SK-MEL-5 (cell line): ENCODE results near the gene TAS2R31. TPM values are rescaled to one million over a fixed set of nuclear protein-coding genes. Genes with fewer than 3 reads are reported as not detected.
"Not testable (repeated sequence)": the region's sequence is repeated elsewhere in the genome, so short reads cannot be mapped to it uniquely, and the experiment has no call there.

ENCODE experiments used
- DNase-seq: peaks from one replicate; pipeline ENCODE4 v3.0.0-alpha.2; 2016; ENCODE audit warnings: low read depth, low spot score
- in situ Hi-C: cut with HindIII; loops from 2 replicates; pipeline ENCODE4 v1.10.0; 2016; ENCODE audit warnings: low sequenced_read_pairs, high pct_unique_total_duplicates, low pct_unique_long_range_greater_than_20kb
- polyA plus RNA-seq, 2 experiments: library from polyadenylated mRNA; depleted of rRNA; stranded (reverse); fragments of >200 nt; gene quantifications; 2 replicates each; pipeline ENCODE4 v1.2.3, GENCODE V29; 2015
- total RNA-seq: library from RNA; depleted of rRNA; stranded (reverse); fragments of >200 nt; shearing (Covaris generic); gene quantifications from 2 replicates; pipeline ENCODE4 v1.2.3, GENCODE V29; 2014; rRNA removed

Gene TAS2R31
- 0.98 and 1.7 TPM in 2 replicates for total RNA-seq
- polyA plus RNA-seq (2015; cell fraction: cytosol; rRNA removed), result 0.15 and 0.18 TPM in 2 replicates
- polyA plus RNA-seq (2015; cell fraction: nucleus; rRNA removed), result 1.8 and 5.9 TPM in 2 replicates

- DNase-seq, result no peak
- in situ Hi-C loops, result no loop called here
Measured at GRCh38 chr12:11031307-11031706, at the start of gene TAS2R31. TSS of gene TAS2R31 (minus strand) at chr12:11031407. CDS start at chr12:11031335, 72 bp downstream.

GRCh38 chr12:11078246-11078645 lies 47.0 kb upstream of the TAS2R31 start:
- in situ Hi-C loops, result no loop called here

DNA sequence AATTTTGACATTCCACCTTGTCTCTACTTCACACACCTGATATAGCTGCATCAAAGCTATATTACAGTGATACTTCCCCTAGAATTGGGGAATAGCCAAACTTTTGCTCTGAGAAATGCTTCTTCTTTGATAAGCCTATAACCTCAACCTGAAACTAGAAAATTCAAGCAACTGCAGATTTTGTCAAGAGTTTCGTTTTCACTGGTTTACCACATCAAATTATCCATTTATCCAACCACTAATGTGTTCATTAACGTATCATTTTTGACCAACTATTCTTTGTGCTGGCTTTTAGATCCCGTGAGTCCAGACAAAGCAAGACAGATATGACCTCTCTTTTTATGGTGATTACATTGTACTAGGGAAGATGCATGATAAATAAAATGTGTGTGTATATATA lies 44.4 kb upstream of the TAS2R31 start:
- no peak for DNase-seq
- in situ Hi-C loops, result no loop called here

More at GRCh38 chr12:11078246-11078645, 47.0 kb upstream of the TAS2R31 start:
- no peak for DNase-seq

DNA sequence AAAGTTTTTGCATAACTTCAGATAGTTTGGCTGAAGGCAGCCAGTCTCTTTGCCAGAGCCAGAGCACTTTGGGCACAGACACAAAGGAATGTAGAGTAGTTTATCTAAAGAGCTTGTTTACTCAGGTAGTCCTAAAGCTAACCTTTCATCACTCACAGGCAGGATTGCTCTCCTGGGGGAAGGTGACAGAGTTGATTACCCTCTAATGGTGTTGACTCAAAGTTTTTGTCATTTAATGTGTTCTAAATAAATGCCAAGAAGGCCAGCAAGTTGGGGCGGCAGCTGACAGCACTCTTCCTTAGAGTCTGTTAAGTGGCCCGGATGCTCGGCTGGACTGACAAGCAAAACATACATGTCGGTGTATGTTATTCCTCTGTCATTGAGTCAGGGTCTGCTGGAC lies 40.2 kb upstream of the TAS2R31 start:
- no peak for DNase-seq
- in situ Hi-C loops, result no loop called here

DNA sequence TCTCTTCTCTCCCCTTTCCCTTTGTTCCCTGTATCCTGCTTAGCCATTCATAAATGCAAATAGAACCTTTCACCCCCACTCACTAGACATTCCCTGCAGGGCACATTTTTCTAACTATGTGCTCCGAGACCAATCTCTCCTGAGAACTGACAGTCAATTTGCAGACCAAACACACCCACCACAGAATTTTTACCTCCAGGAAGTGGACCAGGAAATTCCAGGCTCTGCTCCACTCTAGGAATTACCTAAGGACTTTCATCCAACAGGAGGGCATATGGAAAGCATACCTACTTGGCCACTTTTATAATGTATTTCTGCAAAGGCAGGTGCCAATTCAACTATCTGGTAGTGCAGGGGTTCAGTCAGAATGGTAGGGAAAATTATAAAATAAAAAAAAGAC lies 39.8 kb upstream of the TAS2R31 start:
- DNase-seq, result no peak
- in situ Hi-C loops, result no loop called here

DNA sequence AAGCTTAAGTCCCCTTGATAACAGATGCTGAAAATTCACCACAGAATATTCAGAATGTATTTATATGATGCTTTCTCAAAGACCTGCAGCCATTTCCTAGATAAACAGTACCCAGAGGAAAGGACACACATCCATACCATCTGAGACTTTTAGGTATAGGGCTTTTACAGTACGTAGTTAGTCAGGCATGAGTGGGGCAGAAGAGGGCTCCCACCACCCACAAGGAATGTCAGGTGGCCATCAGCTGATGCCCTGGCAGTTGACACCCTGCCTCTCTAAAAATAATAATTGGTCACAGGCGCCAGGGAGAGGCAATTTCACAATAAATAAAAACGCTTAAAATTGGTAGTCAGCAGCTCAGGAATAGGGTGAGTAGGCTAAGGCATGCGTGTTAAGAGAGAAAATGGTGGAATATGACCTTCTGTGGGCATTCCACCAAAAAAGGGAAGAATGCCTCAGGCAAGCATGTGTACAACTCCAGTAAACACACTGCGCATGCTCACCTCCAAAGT lies 38.7 kb upstream of the TAS2R31 start:
- in situ Hi-C loops, result no loop called here
- no peak for DNase-seq

DNA sequence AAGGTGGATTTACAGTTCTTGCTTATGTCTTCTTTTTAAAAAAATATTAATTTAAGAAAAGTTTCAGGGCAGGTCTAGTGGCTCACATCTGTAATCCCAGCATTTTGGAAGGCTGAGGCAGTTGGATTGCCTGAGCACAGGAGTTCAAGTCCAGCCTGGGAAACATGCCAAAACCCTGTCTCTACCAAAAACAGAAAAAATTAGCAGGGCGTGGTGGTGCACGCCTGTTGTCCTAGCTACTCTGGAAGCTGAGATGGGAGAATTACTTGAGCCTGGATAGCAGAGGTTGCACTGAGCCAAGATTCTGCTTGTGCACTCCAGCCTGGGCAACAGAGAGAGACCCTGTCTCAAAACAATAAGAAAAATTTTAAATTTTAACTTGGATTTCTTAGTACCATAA lies 36.3 kb upstream of the TAS2R31 start:
- DNase-seq, result no peak
- in situ Hi-C loops, result no loop called here

DNA sequence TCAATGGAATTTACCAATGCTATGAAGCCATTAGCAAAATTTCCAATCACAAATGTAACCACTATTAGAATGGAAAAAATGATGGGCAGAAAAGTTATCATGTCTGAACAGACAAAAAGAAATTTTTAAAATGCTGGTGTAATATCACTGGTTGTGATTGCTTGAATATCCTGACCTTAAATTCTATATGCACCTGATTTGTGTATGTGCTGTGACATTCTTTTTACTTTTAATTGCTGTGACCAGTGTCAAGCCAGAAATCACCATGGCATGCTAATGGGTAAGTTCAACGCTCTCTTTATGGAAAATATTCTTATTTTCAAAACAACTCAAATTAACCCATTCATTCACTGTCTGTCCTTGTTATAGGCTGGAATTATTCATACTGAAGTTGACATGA lies 31.0 kb upstream of the TAS2R31 start, which contains the start of gene TAS2R46:
TSS of gene TAS2R46 (minus strand) at position 101 of the 400 bp plus-strand sequence. CDS start at position 101, 0 bp downstream.
- in situ Hi-C loops, DNase-seq: not testable (repeated sequence)

DNA sequence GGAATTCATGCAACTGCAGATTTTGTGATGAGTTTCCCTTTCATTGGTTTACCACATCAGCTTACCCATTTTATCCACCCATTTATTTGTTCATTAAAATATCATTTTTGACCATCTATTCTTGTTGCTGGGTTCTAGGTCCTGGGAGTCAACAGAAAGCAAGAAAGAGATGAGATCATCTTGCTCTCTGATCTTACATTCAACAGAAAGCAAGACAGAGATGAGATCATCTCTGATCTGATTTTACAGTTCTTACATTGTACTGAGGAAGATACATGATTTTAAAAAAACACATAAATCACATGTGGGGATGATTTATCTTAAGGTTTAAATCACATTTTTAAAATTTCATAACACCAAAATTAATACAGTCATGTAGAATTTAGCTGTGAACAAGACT lies 28.6 kb upstream of the TAS2R31 start:
- in situ Hi-C loops, result no loop called here
- DNase-seq, result no peak

- in situ Hi-C loops, result no loop called here
- no peak for DNase-seq
Measured at GRCh38 chr12:11059041-11059440, 27.8 kb upstream of the TAS2R31 start.

DNA sequence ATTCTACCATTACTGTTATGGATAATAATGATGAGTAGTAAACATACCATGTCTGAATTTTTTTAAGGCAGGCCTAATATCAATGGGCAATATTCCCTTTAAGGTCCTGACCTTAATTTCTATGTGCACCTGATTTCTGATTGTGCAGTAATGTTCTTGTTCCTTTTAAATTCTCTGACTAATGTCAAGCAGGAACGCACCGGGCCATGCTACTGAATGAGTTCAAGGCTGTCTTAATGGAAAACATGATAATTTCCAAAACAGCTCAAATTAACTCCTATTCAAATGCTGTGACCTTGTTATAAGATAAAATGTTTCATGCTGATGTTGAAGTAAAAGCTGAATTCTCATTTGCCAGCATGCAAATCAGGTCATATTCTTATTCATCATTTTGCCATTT lies 24.1 kb upstream of the TAS2R31 start:
- in situ Hi-C loops, result no loop called here
- no peak for DNase-seq

- DNase-seq, in situ Hi-C loops: not testable (repeated sequence)
Measured at GRCh38 chr12:11049806-11050531, 18.8 kb upstream of the TAS2R31 start.

DNA sequence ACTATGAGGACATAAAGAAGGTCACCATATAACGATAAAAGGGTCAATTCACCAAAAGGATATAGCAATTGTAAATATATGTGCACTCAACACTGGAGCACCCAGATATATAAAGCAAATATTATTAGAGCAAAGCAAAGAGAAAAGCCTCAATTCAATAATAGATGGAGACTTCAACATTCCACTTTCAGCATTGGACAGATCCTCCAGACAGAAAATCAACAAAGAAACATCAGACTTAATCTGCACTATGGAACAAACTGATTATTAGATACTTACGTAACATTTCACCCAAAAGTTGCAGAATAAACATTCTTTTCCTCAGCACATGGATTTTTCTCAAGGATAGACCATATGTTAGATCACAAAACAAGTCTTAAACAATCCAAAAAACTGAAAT lies 10.2 kb upstream of the TAS2R31 start:
- in situ Hi-C loops, DNase-seq: not testable (repeated sequence)

GRCh38 chr12:11040162-11040561 lies 9.0 kb upstream of the TAS2R31 start:
- DNase-seq, result no peak
- in situ Hi-C loops, result no loop called here

- in situ Hi-C loops, result no loop called here
- DNase-seq, result no peak
Measured at GRCh38 chr12:11039171-11039570, 8.0 kb upstream of the TAS2R31 start.

GRCh38 chr12:11033959-11034358 lies 2.8 kb upstream of the TAS2R31 start:
- DNase-seq, in situ Hi-C loops: not testable (repeated sequence)

- peak; percentile 55 for DNase-seq
Measured at GRCh38 chr12:11026118-11026517, 5.1 kb downstream of the TAS2R31 start.

DNA sequence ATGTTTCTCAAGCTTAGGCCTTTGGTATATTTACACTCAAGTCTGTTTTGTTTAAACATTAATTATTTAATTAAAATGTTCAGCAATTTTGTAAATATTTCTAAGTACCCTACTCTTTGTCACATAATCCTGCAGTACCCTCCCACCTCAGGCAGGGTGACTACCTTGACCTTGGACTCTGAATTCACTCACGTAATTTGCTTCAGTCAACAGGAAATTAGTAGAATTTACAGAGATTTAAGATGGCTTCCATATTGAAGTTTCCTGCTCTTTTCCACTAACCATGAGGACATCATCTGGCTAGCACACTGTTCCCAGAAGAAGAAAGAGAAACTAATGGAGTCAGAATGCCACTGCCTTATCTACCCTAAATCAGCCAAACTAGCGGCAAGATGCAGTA lies 7.8 kb downstream of the TAS2R31 start:
- no peak for DNase-seq
- in situ Hi-C loops, result no loop called here

More at GRCh38 chr12:11026118-11026517, 5.1 kb downstream of the TAS2R31 start:
- in situ Hi-C loops, result no loop called here

GRCh38 chr12:11022520-11022919 lies 8.7 kb downstream of the TAS2R31 start, which contains the start of gene TAS2R19:
TSS of gene TAS2R19 (minus strand) at chr12:11022620. CDS start at chr12:11022571, 49 bp downstream.
- no peak for DNase-seq
- in situ Hi-C loops, result no loop called here
